Myocyte (in vitro differentiated cells): Measurements from ENCODE around the gene INPP4A. TPM values are rescaled to one million over a fixed set of nuclear protein-coding genes. Genes with fewer than 3 reads are reported as not detected.

Source experiments
- DNase-seq: peaks from one replicate; pipeline ENCODE4 v3.0.0-alpha.2; 2012; ENCODE audit warnings: low read depth
- total RNA-seq: library from RNA; depleted of rRNA; stranded (reverse); fragments of >200 nt; gene quantifications from 2 replicates; pipeline ENCODE4 v1.2.3, GENCODE V29; 2014

The INPP4A gene
- total RNA-seq, 1 donor from 2014 or later: 22.0 TPM

GRCh38 chr2:98459496-98460175, 15.0 kb downstream of the INPP4A start:
- peak; percentile 83 for DNase-seq

GRCh38 chr2:98460573-98461497, 16.2 kb downstream of the INPP4A start:
- peak; percentile 43 for DNase-seq

GRCh38 chr2:98461498-98462049, 16.9 kb downstream of the INPP4A start:
- DNase-seq: no peak

- no peak for DNase-seq
These were observed 18.4 kb downstream of the INPP4A start for GRCh38 chr2:98463081-98463481.

GRCh38 chr2:98463551-98463971, 18.9 kb downstream of the INPP4A start:
- no peak for DNase-seq

DNA sequence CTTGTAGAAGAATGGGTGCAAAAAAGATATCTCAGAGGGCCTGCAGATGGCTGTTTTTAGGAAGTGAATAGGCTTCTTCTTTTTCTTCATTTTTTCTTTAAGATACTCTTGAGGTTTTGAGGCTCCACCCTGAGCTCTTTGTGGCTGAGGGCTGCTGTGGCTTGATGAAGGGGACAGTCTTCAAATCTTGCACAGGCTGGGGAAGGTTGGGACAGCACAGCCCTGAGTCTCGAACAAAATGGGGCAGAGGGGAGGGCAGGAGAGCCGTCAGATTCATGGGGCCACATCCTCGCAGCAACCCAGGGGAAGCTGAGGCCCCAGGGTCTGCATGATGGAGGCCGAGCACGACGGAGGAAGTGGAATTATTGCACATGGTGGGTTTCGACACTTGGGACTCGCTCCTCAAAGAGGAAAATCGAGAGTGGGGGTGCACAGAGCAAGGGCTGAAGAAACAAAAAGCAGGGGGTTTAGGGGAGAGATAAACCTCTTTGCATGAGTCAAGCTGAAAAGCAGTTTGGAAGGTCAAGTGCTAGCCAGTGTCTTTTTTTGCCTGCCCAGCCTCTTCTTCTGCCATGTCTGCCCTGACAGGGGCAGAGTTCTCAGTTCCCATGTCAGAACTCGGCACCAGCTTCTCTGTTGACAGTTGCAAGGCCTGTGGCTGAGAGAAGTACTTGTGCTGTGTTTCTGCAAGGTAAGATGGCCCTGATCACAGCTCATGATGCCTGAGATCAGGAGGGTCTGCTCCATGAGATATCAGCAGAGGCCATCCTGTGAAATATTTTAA, 19.5 kb downstream of the INPP4A start:
- no peak for DNase-seq

- no peak for DNase-seq
These were observed 20.2 kb downstream of the INPP4A start for GRCh38 chr2:98464772-98465310.

GRCh38 chr2:98465456-98466226, 21.0 kb downstream of the INPP4A start:
- DNase-seq: peak; percentile 78

GRCh38 chr2:98467082-98467536, 22.5 kb downstream of the INPP4A start:
- no peak for DNase-seq

- DNase-seq: no peak
These were observed 23.0 kb downstream of the INPP4A start for GRCh38 chr2:98467652-98468051.

- peak; percentile 78 for DNase-seq
These were observed 24.1 kb downstream of the INPP4A start for GRCh38 chr2:98468621-98469236.

GRCh38 chr2:98469862-98470544, 25.3 kb downstream of the INPP4A start:
- peak; percentile 88 for DNase-seq

DNA sequence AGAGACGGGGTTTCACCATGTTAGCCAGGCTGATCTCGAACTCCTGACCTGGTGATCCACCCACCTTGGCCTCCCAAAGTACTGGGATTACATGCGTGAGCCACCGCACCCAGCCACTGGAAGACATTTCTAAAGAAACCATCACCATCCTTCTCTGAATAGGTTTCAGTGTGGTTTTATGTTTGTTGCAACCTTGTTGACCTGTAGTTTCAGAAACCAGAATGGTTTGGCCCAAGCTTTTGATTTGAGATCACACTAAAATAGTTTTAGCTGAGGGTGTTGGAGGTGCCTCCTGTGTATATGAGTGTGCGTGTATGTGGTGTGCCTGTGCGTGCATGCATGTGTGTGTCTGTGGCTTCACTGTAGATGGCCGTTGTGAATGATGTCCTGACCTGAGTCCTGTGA, 26.2 kb downstream of the INPP4A start:
- DNase-seq: no peak

- DNase-seq: peak; percentile 52
These were observed 26.9 kb downstream of the INPP4A start for GRCh38 chr2:98471402-98472131.

GRCh38 chr2:98472132-98472650, 27.5 kb downstream of the INPP4A start:
- peak; percentile 49 for DNase-seq

- peak; percentile 46 for DNase-seq
These were observed 28.5 kb downstream of the INPP4A start for GRCh38 chr2:98472961-98473746.
